ENCODE measurements around the gene CLTCL1. TPM values are rescaled to one million over a fixed set of nuclear protein-coding genes. Genes with fewer than 3 reads are reported as not detected.

CLTCL1 gene
- total RNA-seq, 4 donors from 2014 or later = 3.8 to 8.6 (median 5.6) TPM

DNA sequence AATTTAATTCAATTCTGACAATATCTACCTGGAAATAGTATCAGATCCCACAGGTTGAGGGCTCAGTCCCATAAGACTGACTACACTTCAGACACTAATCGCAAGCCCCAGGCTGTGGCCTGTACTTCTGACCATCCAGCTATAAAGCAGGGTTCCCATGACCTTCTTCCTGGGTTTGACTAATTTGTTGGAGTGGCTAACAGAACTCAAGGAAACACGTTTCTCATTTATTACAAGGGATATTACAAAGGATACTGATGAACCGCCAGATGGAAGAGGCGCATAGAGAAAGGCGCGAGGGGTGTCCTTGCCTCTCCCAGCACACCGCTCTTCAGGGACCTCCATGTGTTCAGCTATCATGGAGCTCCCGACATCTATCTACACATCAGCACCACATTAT, 13.7 kb downstream of the CLTCL1 start:
- no peaks in the 10 kb centered on the region for H3K9me3 ChIP-seq
- intact Hi-C loops (cut with DNase I; ENCODE audit: low total_unique reads) (no loop called here), in situ Hi-C loops (cut with MboI; ENCODE audit: low pct_ligation_motif_present in 1 of 4, low pct_unique_long_range_greater_than_20kb in 1 of 4, low sequenced_read_pairs in 3 of 4) (no loop called here)
- no peak overlapping the region for H3K27ac ChIP-seq
- no peak for TF ChIP-seq POLR2AphosphoS5 (IDR thresholded peaks at IDR 0.05)
- TF ChIP-seq EP300 (IDR thresholded peaks at IDR 0.05; ENCODE audit: low read depth) = no peak
- TF ChIP-seq, protein P1, sequence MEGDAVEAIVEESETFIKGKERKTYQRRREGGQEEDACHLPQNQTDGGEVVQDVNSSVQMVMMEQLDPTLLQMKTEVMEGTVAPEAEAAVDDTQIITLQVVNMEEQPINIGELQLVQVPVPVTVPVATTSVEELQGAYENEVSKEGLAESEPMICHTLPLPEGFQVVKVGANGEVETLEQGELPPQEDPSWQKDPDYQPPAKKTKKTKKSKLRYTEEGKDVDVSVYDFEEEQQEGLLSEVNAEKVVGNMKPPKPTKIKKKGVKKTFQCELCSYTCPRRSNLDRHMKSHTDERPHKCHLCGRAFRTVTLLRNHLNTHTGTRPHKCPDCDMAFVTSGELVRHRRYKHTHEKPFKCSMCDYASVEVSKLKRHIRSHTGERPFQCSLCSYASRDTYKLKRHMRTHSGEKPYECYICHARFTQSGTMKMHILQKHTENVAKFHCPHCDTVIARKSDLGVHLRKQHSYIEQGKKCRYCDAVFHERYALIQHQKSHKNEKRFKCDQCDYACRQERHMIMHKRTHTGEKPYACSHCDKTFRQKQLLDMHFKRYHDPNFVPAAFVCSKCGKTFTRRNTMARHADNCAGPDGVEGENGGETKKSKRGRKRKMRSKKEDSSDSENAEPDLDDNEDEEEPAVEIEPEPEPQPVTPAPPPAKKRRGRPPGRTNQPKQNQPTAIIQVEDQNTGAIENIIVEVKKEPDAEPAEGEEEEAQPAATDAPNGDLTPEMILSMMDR (IDR thresholded peaks at IDR 0.05) = no peak
- TF ChIP-seq POLR2A (IDR thresholded peaks at IDR 0.05) = no peak
- H3K27me3 ChIP-seq = no peaks in the 10 kb centered on the region
- H3K36me3 ChIP-seq = no peaks in the 10 kb centered on the region
- no peak for DNase-seq
- H3K4me3 ChIP-seq = no peak overlapping the region
- WGBS, 2 donors (ENCODE audit: low coverage in 1 of 2) = 87 to 90% methylated on average over 3 to 8 of the region's 8 CpGs
- no peaks in the 10 kb centered on the region for H3K4me1 ChIP-seq

DNA sequence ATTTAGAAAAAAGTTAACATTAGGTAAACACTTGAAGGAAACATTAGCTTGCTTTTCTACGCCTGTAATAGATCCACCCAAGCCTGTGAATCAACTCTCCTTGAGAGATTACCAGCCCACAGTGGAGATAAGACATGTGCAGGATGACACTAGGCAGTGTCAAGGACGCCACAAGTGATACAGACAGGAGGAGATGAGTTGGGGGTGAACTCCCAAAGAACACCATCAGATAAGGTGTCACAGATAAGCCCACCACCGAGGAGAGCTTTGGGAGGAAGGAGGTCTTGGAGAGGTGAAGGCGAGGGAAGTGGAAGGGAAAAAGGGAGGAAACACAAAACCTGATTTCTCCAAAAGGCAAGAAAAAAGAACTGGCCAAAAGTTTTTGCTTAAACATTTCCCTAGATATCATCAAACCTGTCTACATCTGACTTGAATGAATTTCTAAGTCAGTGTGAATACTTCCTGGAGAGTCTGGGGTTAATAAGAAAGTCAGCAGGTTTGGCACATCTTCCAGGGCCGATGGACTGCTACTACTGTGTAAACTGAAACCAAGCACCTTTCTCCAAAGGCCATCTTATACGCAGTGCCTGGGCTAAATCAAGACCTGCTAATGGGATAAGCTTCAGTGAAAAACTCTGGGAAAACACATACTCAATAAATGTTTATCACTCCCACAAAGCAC, 15.5 kb downstream of the CLTCL1 start:
- TF ChIP-seq, protein P1 (IDR thresholded peaks at IDR 0.05) = no peak
- no peak for TF ChIP-seq POLR2A (IDR thresholded peaks at IDR 0.05)
- TF ChIP-seq POLR2AphosphoS5 (IDR thresholded peaks at IDR 0.05) = no peak
- no peak for TF ChIP-seq EP300 (IDR thresholded peaks at IDR 0.05; ENCODE audit: low read depth)
- intact Hi-C loops (cut with DNase I; ENCODE audit: low total_unique reads) = no loop called here
- Histone ChIP-seq H3K4me3 (no peak overlapping the region), H3K9me3 (no peaks in the 10 kb centered on the region), H3K27ac (no peak overlapping the region), H3K36me3 (no peaks in the 10 kb centered on the region), H3K4me1 (peaks cover 0 to 3% (median 0%) of the 10 kb centered on the region in 4 donors), H3K27me3 (no peaks in the 10 kb centered on the region)
- in situ Hi-C loops (cut with MboI; ENCODE audit: low pct_ligation_motif_present in 1 of 4, low pct_unique_long_range_greater_than_20kb in 1 of 4, low sequenced_read_pairs in 3 of 4) = no loop called here
- WGBS, 2 donors (ENCODE audit: low coverage in 1 of 2) = 56 to 83% methylated on average over 4 to 6 of the region's 6 CpGs
- DNase-seq = no peak

DNA sequence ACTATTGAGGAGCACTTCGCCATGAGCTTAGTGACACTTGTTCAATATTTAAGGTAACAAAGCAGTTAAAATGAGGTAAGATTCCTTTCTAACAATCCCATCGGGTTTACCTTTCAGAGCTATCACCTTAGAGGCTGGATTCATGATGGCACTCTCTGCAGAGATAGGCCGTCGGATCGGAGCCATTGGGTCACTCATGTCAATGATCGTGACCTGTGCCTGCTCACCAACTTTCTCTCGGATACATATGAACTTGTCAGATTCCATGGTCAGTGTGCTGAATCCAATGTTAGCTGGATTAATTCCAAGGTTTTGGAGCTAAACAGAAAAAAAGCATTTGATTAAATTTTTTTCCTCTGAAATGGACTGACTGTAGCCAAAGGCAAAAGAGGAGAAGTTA, 16.0 kb downstream of the CLTCL1 start:
- Histone ChIP-seq H3K4me1 (peaks cover 0 to 3% (median 0%) of the 10 kb centered on the region in 4 donors), H3K4me3 (no peak overlapping the region), H3K27ac (no peak overlapping the region), H3K36me3 (no peaks in the 10 kb centered on the region), H3K27me3 (no peaks in the 10 kb centered on the region), H3K9me3 (no peaks in the 10 kb centered on the region)
- WGBS, 2 donors (ENCODE audit: low coverage in 1 of 2) = 93 to 94% methylated on average over 6 to 7 of the region's 7 CpGs
- TF ChIP-seq EP300 (IDR thresholded peaks at IDR 0.05; ENCODE audit: low read depth) (no peak), POLR2A (IDR thresholded peaks at IDR 0.05) (no peak), POLR2AphosphoS5 (IDR thresholded peaks at IDR 0.05) (no peak)
- TF ChIP-seq, protein P1 (IDR thresholded peaks at IDR 0.05) = no peak
- in situ Hi-C loops (cut with MboI; ENCODE audit: low pct_ligation_motif_present in 1 of 4, low pct_unique_long_range_greater_than_20kb in 1 of 4, low sequenced_read_pairs in 3 of 4) (no loop called here), intact Hi-C loops (cut with DNase I; ENCODE audit: low total_unique reads) (no loop called here)
- no peak for DNase-seq

DNA sequence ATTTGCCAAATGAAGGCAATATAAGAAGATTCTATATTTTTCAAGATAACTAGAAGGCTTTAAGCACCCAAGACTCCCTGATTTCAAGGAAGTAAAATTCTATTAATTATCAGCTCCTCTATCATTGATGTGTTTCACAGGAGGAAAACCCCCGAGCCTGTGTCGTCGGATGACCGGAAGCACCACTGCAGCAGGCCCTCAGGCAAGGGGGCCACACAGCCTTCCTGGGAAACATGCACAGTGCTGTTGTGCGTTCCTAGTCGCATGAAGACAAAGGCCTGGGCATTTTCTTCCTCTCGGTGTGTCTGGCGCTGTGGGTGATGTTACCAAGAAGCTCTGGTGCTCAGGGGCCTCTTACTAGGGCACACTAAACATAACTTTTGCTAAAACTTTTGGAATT, 16.4 kb downstream of the CLTCL1 start:
- Histone ChIP-seq H3K27me3 (no peaks in the 10 kb centered on the region), H3K27ac (no peak overlapping the region), H3K4me1 (peaks cover 0 to 3% (median 0%) of the 10 kb centered on the region in 4 donors), H3K9me3 (no peaks in the 10 kb centered on the region), H3K4me3 (no peak overlapping the region), H3K36me3 (no peaks in the 10 kb centered on the region)
- in situ Hi-C loops (cut with MboI; ENCODE audit: low pct_ligation_motif_present in 1 of 4, low pct_unique_long_range_greater_than_20kb in 1 of 4, low sequenced_read_pairs in 3 of 4) = no loop called here
- no peak for DNase-seq
- WGBS, 2 donors (ENCODE audit: low coverage in 1 of 2) = 93 to 100% methylated on average over 4 to 8 of the region's 8 CpGs
- intact Hi-C loops (cut with DNase I; ENCODE audit: low total_unique reads) = no loop called here
- no peak for TF ChIP-seq POLR2AphosphoS5 (IDR thresholded peaks at IDR 0.05)
- TF ChIP-seq, protein P1 (IDR thresholded peaks at IDR 0.05) = no peak
- no peak for TF ChIP-seq EP300 (IDR thresholded peaks at IDR 0.05; ENCODE audit: low read depth)
- no peak for TF ChIP-seq POLR2A (IDR thresholded peaks at IDR 0.05)
